IPS-NIHi7 (cell line): ENCODE measurements around the gene ACSL6.
A peak's percentile ranks its signal among the peaks of the same experiment; 100 is the strongest.

Source experiments
- DNase-seq: peaks from one replicate; pipeline ENCODE4 v3.0.0; 2012; ENCODE audit warnings: mixed read lengths; ENCODE audit errors: extremely low spot score

The ACSL6 gene

GRCh38 chr5:132011622-132012343, at the start of gene ACSL6:
ACSL6 (minus strand) TSS chr5:132011658; CDS start chr5:132011553, 105 bp downstream.
- DNase-seq = peak; percentile 39

- DNase-seq = no peak
Observed at GRCh38 chr5:132060501-132061161, 49.2 kb upstream of the ACSL6 start, which contains the start of gene IL3. IL3 (plus strand) TSS chr5:132060655; CDS start chr5:132060707, 52 bp downstream.

GRCh38 chr5:132059696-132060500, 48.4 kb upstream of the ACSL6 start:
- no peak for DNase-seq

- DNase-seq = no peak
Observed at GRCh38 chr5:132059043-132059695, 47.7 kb upstream of the ACSL6 start.

GRCh38 chr5:132058646-132059042, 47.2 kb upstream of the ACSL6 start:
- DNase-seq = no peak

- no peak for DNase-seq
Observed at GRCh38 chr5:132057498-132058255, 46.2 kb upstream of the ACSL6 start.

- DNase-seq = no peak
Observed at GRCh38 chr5:132056610-132057497, 45.4 kb upstream of the ACSL6 start.

GRCh38 chr5:132055808-132056609, 44.6 kb upstream of the ACSL6 start:
- no peak for DNase-seq

GRCh38 chr5:132055441-132055807, 44.0 kb upstream of the ACSL6 start:
- DNase-seq = no peak

- DNase-seq = no peak
Observed at GRCh38 chr5:132054697-132055440, 43.4 kb upstream of the ACSL6 start.

- no peak for DNase-seq
Observed at GRCh38 chr5:132054031-132054696, 42.7 kb upstream of the ACSL6 start.

- DNase-seq = no peak
Observed at GRCh38 chr5:132053483-132053882, 42.0 kb upstream of the ACSL6 start.

GRCh38 chr5:132052520-132052919, 41.1 kb upstream of the ACSL6 start:
- no peak for DNase-seq

GRCh38 chr5:132050661-132051552, 39.4 kb upstream of the ACSL6 start:
- no peak for DNase-seq

- DNase-seq = no peak
Observed at GRCh38 chr5:132050136-132050535, 38.7 kb upstream of the ACSL6 start.

GRCh38 chr5:132049559-132049958, 38.1 kb upstream of the ACSL6 start:
- DNase-seq = no peak

GRCh38 chr5:132049093-132049492, 37.6 kb upstream of the ACSL6 start:
- DNase-seq = no peak
